ENCODE measurements around the gene MAPK4.

- TF ChIP-seq SCRT2 (tag by site-specific recombination; IDR thresholded peaks at IDR 0.05) (peak; percentile 67), CTCF (tag by site-specific recombination; IDR thresholded peaks at IDR 0.05) (no peak), MEIS1 (CRISPR knock-in tag; IDR thresholded peaks at IDR 0.05; ENCODE audit: borderline replicate concordance) (no peak), ZNF626 (tag by site-specific recombination; IDR thresholded peaks at IDR 0.05) (no peak), MYNN (tag by site-specific recombination; IDR thresholded peaks at IDR 0.05; ENCODE audit: borderline replicate concordance) (no peak), YY1 (tag by site-specific recombination; IDR thresholded peaks at IDR 0.05) (peak; percentile 59), PBX3 (CRISPR knock-in tag; IDR thresholded peaks at IDR 0.05) (no peak), TCF7L2 (IDR thresholded peaks at IDR 0.05; ENCODE audit: borderline replicate concordance, low read depth, low read length) (peak; percentile 96), ZBTB8A (tag by site-specific recombination; IDR thresholded peaks at IDR 0.05) (peak; percentile 88), ZNF10 (tag by site-specific recombination; IDR thresholded peaks at IDR 0.05) (no peak), ELK4 (IDR thresholded peaks at IDR 0.05; ENCODE audit: borderline replicate concordance, low read depth, low read length) (no peak), ATF2 (tag by site-specific recombination; IDR thresholded peaks at IDR 0.05; ENCODE audit: low read depth) (peak; percentile 52), KLF17 (tag by site-specific recombination; IDR thresholded peaks at IDR 0.05) (peak; percentile 98), ZNF24 (tag by site-specific recombination; IDR thresholded peaks at IDR 0.05) (0 out of 2 replicates have a peak, but pooled peaks have one; percentile 82)
Measured at GRCh38 chr18:50748243-50749229, 188.6 kb downstream of the MAPK4 start.

Data from HEK293 (cell line).